ENCODE results near the gene SCGB1C2.
A peak's percentile ranks its signal among the peaks of the same experiment; 100 is the strongest.
"Not testable (repeated sequence)": the region's sequence is repeated elsewhere in the genome, so short reads cannot be mapped to it uniquely, and the experiment has no call there.

SCGB1C2 gene
- 0 reads per million in 2 donors for total RNA-seq

DNA sequence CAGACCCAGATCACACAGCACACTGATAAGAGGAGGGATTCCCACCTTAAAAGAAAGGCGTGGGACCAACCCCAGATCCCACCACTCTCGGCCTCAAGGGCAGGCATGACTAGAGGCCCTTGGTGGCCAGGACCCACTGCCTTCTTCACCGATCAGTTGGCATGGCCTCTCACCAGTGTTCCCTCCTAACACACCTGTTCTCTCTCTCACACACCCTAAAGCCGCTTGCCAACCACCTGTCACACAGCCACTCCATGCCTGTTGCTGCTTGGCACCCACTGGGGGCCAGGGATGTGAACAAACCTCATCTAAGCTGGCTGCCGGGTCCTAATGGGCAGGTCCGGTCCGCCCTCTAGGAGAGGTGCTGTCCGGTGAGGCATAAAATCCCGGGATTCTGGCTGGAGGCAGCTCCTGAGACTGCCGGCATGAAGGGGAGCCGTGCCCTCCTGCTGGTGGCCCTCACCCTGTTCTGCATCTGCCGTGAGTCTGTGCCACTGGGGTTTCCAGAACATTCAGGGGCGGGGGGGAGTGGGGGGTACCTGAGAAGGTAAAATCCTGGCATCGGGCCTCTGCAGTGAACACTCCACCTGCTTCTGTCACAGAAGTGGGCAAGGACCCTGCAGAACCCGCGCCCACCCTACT lies at the start of gene SCGB1C2:
Gene SCGB1C2 (plus strand): TSS at position 404 of the 642 bp plus-strand sequence. CDS start 22 bp downstream, at position 426.
- DNase-seq = not testable (repeated sequence)

DNA sequence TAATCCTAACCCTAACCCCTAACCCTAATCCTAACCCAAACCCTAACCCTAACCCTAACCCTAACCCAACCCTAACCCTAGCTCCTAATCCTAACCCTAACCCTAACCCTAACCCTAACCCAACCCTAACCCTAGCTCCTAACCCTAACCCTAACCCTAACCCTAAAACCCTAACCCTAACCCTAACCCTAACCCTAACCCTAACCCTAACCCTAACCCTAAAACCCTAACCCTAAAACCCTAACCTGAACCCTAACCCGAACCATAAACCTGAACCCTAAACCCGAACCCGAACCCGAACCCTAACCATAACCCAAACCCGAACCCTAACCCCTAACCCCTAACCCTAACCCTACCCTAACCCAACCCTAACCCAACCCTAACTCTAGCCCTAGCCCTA lies 24.3 kb upstream of the SCGB1C2 start:
- DNase-seq = not testable (repeated sequence)

- DNase-seq = not testable (repeated sequence)
Observed at GRCh38 chr17:118339-118917, 18.9 kb upstream of the SCGB1C2 start.

GRCh38 chr17:133932-134331 lies 3.4 kb upstream of the SCGB1C2 start:
- not testable (repeated sequence) for DNase-seq

DNA sequence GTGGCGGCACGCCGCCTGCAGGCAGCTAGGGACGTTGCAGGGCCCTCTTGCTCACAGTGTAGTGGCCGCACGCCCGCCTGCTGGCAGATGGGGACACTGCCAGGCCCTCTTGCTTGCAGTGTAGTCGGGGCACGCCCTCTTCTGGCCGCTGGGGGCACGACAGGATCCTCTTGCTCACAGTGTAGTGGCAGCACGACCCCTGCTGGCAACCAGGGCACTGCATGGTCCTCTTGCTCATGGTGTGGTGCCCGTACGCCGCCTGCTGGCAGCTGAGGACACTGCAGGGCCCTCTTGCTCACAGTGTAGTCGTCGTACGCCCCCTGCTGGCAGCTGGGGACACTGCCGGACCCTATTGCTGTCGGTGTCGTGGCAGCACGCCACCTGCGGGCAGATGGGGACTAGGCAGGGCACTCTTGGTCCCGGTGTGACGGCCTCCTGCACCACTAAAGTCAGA lies 3.0 kb upstream of the SCGB1C2 start:
- DNase-seq = not testable (repeated sequence)

- not testable (repeated sequence) for DNase-seq
Observed at GRCh38 chr17:135022-135421, 2.3 kb upstream of the SCGB1C2 start.

DNA sequence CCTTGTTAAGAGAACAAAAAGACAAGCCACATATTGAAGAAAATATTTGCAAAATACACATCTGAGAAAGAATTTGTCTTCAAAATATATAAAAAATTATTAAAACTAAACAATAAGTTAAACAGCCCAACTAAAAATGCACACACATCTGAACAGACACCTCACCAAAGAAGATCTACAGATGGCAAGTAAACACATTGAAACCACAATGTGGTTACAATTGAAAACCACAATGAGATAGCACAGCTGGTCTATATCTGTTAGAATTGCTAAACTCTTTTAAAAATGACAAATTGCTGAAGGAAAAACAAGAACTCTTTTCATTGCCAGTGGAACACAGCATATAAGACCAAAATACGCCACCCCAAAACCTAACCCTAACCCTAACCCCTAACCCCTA lies 1.5 kb upstream of the SCGB1C2 start:
- not testable (repeated sequence) for DNase-seq

DNA sequence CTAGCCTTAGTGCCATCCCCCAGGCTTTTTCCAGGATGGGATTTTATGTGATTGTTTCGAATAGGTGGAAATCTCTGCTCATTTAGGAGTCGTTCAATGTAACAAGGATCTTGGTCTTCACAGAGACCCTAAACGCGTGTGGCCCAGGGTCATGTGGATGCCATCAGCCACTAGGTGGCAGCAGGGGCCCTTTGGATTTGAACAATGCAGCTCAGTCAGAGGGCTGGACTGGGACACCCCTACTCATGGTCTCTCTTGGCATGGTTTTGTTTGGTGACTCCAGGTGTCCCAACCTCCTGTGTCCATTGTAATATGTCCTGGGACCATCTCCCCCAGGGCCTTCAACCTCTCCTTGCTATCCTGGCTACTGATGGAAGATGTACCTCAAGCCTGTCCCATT lies 838 bp upstream of the SCGB1C2 start:
- DNase-seq = not testable (repeated sequence)

- DNase-seq = not testable (repeated sequence)
Observed at GRCh38 chr17:139401-140205, 2.2 kb downstream of the SCGB1C2 start.

- no peak for DNase-seq
Observed at GRCh38 chr17:142102-142661, 4.8 kb downstream of the SCGB1C2 start.

DNA sequence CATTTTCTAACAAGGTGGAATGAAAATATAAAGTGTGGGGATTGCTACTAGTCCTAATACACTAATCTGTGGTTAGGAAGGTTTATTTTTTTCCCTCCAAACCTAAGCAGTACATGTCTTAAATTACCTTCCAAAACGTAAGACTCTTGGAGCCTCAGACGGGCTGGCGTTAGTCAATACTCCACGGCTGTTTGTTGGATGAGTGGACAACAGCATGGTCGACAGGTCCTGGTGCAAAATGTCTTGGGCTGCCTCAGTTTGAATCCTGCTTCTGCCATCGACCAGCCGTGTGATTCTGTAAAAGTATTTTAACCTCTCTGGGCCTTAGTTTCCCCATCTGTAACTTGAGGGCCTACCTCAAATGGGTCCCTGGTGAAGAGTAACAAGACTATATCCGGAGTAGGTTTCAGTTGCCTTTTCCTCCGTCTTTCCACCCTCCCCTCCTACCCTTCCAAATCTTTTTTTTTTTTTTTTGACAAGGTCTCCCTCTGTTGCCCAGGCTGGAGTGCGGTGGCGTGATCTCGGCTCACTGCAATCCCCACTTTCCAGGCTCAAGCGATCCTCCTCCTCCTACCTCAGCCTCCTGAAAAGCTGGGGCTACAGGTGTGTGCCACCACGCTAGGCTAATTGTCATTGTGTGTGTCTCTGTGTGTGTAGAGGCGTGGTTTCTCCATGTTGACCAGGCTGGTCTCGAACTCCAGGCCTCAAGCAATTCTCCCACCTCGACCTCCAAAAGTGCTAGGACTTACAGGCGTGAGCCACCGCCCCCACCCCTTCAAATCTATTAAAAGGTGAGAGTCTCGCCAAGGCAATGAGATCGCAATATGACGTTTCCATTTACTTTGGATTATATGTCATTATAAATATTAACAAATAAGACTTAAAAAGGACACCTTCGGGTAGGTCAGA lies 5.8 kb downstream of the SCGB1C2 start:
- no peak for DNase-seq

GRCh38 chr17:143785-144281 lies 6.5 kb downstream of the SCGB1C2 start:
- DNase-seq = peak; percentile 64

DNA sequence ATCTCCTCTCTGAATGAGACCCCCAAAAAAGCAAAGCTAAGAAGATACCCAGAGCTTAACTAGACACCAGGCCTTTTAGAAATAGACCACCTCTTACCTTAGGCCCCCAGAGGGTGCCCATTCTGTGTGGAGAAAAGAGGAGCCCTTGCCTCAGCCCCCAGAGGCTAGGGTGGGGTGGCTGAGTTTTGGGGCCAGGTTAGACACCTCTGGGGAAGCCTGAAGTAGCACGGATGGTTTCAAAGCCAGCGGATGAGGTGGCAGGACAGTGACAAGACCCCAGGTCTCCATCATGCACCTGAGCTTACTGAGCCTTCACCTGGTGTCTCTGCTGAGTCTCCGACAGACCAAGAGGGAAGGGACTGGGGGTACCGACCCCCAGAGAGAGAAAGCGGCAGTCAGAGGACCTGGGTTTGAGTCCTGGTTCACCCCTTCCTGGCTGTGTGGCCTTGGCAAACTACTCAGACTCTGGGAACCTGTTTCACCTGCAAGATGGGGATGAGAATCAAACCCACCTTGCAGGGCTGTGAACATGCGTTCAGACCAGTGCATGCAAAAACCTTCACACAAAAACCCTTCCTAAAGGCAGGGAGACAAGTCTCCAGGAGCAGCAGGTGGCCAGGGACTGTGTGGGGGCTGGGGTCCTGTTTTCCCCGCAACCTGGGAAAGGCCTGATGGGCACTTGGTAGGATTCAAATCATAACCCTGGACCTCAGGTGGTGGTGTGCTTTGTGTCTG lies 7.7 kb downstream of the SCGB1C2 start:
- DNase-seq = no peak

DNA sequence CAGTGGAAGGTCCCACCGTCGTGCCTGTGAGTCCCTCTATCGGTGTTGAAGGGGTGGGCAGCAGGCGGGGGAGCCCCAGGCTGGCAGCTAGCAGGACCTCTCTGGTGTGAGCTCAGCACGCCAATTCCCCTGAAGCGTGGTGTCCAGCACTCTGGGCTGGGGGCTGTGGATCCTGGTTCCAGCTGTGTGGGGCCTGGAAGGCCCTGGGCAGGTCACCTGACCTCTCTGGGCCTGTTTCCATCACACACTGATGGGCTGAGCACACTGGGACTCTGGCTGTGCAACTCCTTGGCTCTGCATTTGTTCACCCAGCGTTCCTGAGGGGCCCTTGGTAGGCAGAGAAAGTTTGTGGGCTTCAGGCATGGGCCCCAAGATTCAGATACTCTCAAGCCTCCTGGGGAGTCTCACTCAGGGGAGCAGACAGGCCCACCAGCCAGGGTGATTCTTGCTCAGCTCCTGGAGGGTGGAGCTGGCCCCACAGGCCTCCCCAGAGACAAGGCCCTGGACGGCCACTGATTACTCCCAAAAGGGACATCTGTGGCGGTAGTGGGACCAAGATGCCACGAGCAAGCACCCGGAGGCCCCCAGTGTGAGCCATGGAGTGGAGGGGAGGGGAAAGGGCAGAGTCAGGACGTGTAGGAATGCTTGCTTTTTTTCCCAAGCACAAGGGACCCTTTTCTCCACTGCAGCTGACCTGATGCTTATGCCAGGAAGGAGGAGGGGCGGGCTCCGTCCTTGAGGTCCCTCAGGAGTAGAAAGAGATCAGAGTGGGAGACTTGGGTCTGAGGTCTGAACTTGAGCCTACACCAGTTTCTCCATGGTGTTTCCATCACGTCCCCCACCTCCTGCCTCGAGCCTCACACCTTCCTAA lies 8.5 kb downstream of the SCGB1C2 start:
- no peak for DNase-seq

- DNase-seq = no peak
Observed at GRCh38 chr17:146546-146945, 9.2 kb downstream of the SCGB1C2 start.

GRCh38 chr17:146983-147761 lies 9.8 kb downstream of the SCGB1C2 start:
- no peak for DNase-seq

- DNase-seq = no peak
Observed at GRCh38 chr17:147796-148740, 10.7 kb downstream of the SCGB1C2 start.

GRCh38 chr17:148757-149156 lies 11.4 kb downstream of the SCGB1C2 start:
- DNase-seq = no peak
